MM.1S (cell line): ENCODE measurements around the gene NYNRIN.

Source experiments
- CTCF ChIP-seq: fragments of 300-600 bp; sonication (generic); IDR thresholded peaks from 2 replicates; pipeline ENCODE4 v1.5.1; 2016; ENCODE audit warnings: antibody characterized with exemption, low read length, mixed read lengths
- EZH2 ChIP-seq: fragments of 300-600 bp; sonication (generic); optimal IDR thresholded peaks from 2 replicates; pipeline ENCODE3; 2017; ENCODE audit warnings: low read depth, mild to moderate bottlenecking, antibody characterized with exemption, low read length, mixed read lengths
- EZH2phosphoT487 ChIP-seq: fragments of 300-600 bp; sonication (generic); IDR thresholded peaks from 2 replicates; pipeline ENCODE4 v1.6.1; 2018; ENCODE audit warnings: antibody characterized with exemption, low read length

DNA sequence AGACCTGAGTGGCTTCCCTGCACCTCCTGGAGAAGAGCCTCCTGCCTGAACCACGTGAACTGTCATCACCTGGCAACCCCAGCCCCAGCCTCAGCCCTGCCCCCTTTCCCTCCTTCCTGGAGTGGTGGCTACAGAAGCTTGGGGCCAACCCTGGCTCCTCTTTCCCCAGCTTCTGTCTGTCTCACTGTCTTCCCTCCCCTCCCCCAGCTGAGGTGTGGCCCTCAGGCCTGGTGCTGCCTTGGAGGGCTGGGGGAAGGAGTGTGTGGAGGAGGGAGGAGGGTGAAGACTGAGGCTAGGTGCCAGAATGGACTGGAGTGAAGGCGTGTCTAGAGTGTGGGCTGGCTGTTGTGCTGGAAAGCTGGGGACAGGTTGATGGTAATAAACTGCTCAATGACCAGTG is 21.1 kb upstream of the NYNRIN start:
- TF ChIP-seq CTCF (no peak), EZH2 (no peak), EZH2phosphoT487 (no peak)
